K562 (cell line): ENCODE results near the gene OR52I1. TPM values are rescaled to one million over a fixed set of nuclear protein-coding genes. Genes with fewer than 3 reads are reported as not detected.

ENCODE experiments used
- ATAC-seq: fragments of 200-7000 bp; cut with Tn5 transposase; 3 replicates; pipeline ENCODE4 v1.9.1; 2020; ENCODE audit warnings: moderate library complexity
- BruUV-seq: library from RNA; stranded (reverse); fragments of 400-500 nt; replicated peaks from 2 replicates; lab custom pipeline; 2021; lab: Mats Ljungman, UMichigan
- CTCF ChIA-PET: fragments of 300-600 bp; formaldehyde crosslinking; extraction: SDS; loops from one replicate; lab custom pipeline; 2021; ENCODE audit warnings: low intra/inter-chr PET ratio; lab: Yijun Ruan, JAX
- POLR2A ChIA-PET: fragments of 300-600, 350-650 bp; sonication (Branson Sonifier 250); formaldehyde crosslinking; extraction: SDS; loops from one replicate; lab custom pipeline; 2021; ENCODE audit warnings: antibody characterized with exemption, inconsistent platforms; lab: Yijun Ruan, JAX
- DNase-seq, 4 experiments: peaks; one replicate each; pipeline versions ENCODE4 v3.0.0 to v3.0.0-alpha.2; 2011 to 2018; ENCODE audit warnings: low spot score in 3 of 4, mixed read lengths in 3 of 4; ENCODE audit errors: extremely low read depth in 1 of 4
- FAIRE-seq: peaks from 2 replicates; lab custom pipeline; 2011; peaks lifted over from hg19 to GRCh38; lab: Jason Lieb, UNC
- H2AFZ ChIP-seq: 2 replicates; pipeline ENCODE4 v1.6.0; 2011; ENCODE audit warnings: low read depth, low read length, control low read depth, inconsistent platforms
- H3K27ac ChIP-seq: fragments of 200-600 bp; 3 replicates; pipeline ENCODE4 v1.8.0; 2011; ENCODE audit warnings: low read depth, mild to moderate bottlenecking, control low read depth, inconsistent platforms, low read length, moderate library complexity, mixed read lengths; ENCODE audit errors: extremely low read depth
- H3K27me3 ChIP-seq, 2 experiments: fragments of 300-600 bp in 1 of 2; 2 replicates in 1 of 2; 3 replicates in 1 of 2; pipeline versions ENCODE4 v1.6.0 to v1.8.0; 2011; ENCODE audit warnings: inconsistent platforms in 2 of 2, low read length in 2 of 2, mild to moderate bottlenecking in 1 of 2, mixed read lengths in 1 of 2, moderate library complexity in 1 of 2; ENCODE audit not compliant: control insufficient read depth in 2 of 2, insufficient read depth in 2 of 2
- H3K36me3 ChIP-seq: fragments of 300-600 bp; 3 replicates; pipeline ENCODE4 v1.8.0; 2011; ENCODE audit warnings: mild to moderate bottlenecking, low read length, inconsistent platforms; ENCODE audit not compliant: control insufficient read depth, insufficient read depth
- H3K4me1 ChIP-seq, 2 experiments: fragments of 200-600 bp in 1 of 2; replicated peaks in 1 of 2; 2 replicates in 1 of 2; 3 replicates in 1 of 2; pipeline versions ENCODE4 v1.5.1 to v1.8.0; 2011; ENCODE audit warnings: inconsistent platforms in 2 of 2, low read length in 2 of 2, mild to moderate bottlenecking in 1 of 2, mixed read lengths in 1 of 2, moderate library complexity in 1 of 2; ENCODE audit not compliant: control insufficient read depth in 2 of 2, insufficient read depth in 2 of 2
- H3K4me2 ChIP-seq: 2 replicates; pipeline ENCODE4 v1.6.1; 2011; ENCODE audit warnings: low read length, control low read depth, inconsistent platforms, mixed read lengths; ENCODE audit not compliant: insufficient read depth
- H3K4me3 ChIP-seq: fragments of 200-600 bp; sonication (generic), shearing (Covaris generic); 2 replicates; pipeline ENCODE4 v1.5.1; 2016; ENCODE audit warnings: control low read depth, inconsistent platforms
- H3K79me2 ChIP-seq: fragments of 200-600 bp; 3 replicates; pipeline ENCODE4 v1.8.0; 2011; ENCODE audit warnings: low read length, inconsistent platforms; ENCODE audit not compliant: control insufficient read depth, insufficient read depth
- H3K9ac ChIP-seq, 2 experiments: 2 replicates each; pipeline versions ENCODE4 v1.6.0 to v1.6.1; 2011; ENCODE audit warnings: low read depth in 2 of 2, low read length in 2 of 2, control low read depth in 1 of 2, inconsistent platforms in 1 of 2, mild to moderate bottlenecking in 1 of 2, mixed read lengths in 1 of 2; ENCODE audit not compliant: insufficient read depth in 1 of 2
- H3K9me1 ChIP-seq: one replicate; pipeline ENCODE4 v1.6.0; 2011; ENCODE audit warnings: inconsistent platforms, mild to moderate bottlenecking, low read length, moderate library complexity; ENCODE audit not compliant: control insufficient read depth, insufficient read depth
- H3K9me3 ChIP-seq: replicated peaks from 2 replicates; pipeline ENCODE4 v1.5.1; 2011; ENCODE audit warnings: low read depth, low read length, inconsistent platforms; ENCODE audit not compliant: control insufficient read depth, insufficient read depth
- H4K20me1 ChIP-seq: replicated peaks from 2 replicates; pipeline ENCODE4 v1.6.1; 2011; ENCODE audit warnings: low read length, inconsistent platforms, mixed read lengths; ENCODE audit not compliant: control insufficient read depth, insufficient read depth
- POLR2H ChIP-seq: IDR thresholded peaks from 2 replicates; pipeline ENCODE4 v1.6.1; 2016; ENCODE audit warnings: missing genetic modification characterization, low read depth, mild to moderate bottlenecking, control low read depth, missing compliant biosample characterization, moderate library complexity
- RNF219 ChIP-seq: fragments of 250-450 bp; sonication (Bioruptor Pico); IDR thresholded peaks from 2 replicates; pipeline ENCODE4 v1.5.0; 2022; ENCODE audit warnings: mild to moderate bottlenecking
- SPI1 ChIP-seq: IDR thresholded peaks from 2 replicates; pipeline ENCODE4 v1.6.1; 2011; ENCODE audit warnings: low read depth, low read length, control low read depth, borderline replicate concordance
- TEAD2 ChIP-seq: fragments of 450-650 bp; IDR thresholded peaks from 2 replicates; pipeline ENCODE4 v1.6.1; 2016; ENCODE audit warnings: missing genetic modification characterization, control low read depth, missing compliant biosample characterization
- WGBS: fragments of 100-300 bp; shearing (Covaris generic); methylation state at CpG from one replicate; pipeline ENCODE4 v1.1.6; 2016; ENCODE audit warnings: low coverage, mixed read lengths; ENCODE audit not compliant: insufficient coverage; ENCODE audit errors: missing lambda C conversion rate; 5-methylcytosine and 5-hydroxymethylcytosine counted together
- in situ Hi-C: fragments of 300-500 bp; cut with MboI; formaldehyde crosslinking; loops from 4 replicates; pipeline ENCODE4 v1.15.0; 2018; ENCODE audit warnings: inconsistent platforms, mixed read lengths
- intact Hi-C: fragments of 100-400 bp; cut with micrococcal nuclease; formaldehyde crosslinking; loops from 2 replicates; pipeline ENCODE4 v1.14.2; 2022
- polyA plus RNA-seq, 8 experiments: library from polyadenylated mRNA; depleted of rRNA in 4 of 8; stranded (reverse) in 5 of 8; unstranded in 3 of 8; fragments of >200 nt; fragmentation: Nextera tagmentation in 2 of 8; fragmentation: Illumina TruSeq in 1 of 8; extraction: Ambion mirVana in 2 of 8; extraction: Trizol in 1 of 8; gene quantifications; 2 replicates each; pipeline versions ENCODE4 v1.2.1 to v1.2.3, GENCODE V29; 2011 to 2014; ENCODE audit warnings: inconsistent platforms in 1 of 8, missing spikeins in 1 of 8
- total RNA-seq, 7 experiments: library from RNA; depleted of rRNA in 6 of 7; stranded (reverse); fragments of >200 nt in 6 of 7; fragmentation: Illumina TruSeq in 2 of 7; extraction: Trizol in 2 of 7; gene quantifications; 2 replicates each; pipeline versions ENCODE4 v1.2.1 to v1.2.3, GENCODE V29; 2011 to 2021; ENCODE audit warnings: low replicate concordance in 1 of 7

Gene OR52I1
- total and polyA plus RNA-seq, 9 of the 15 experiments (the other 6 are each of a cell fraction or from before 2014, with no cell fraction given) = not detected

DNA sequence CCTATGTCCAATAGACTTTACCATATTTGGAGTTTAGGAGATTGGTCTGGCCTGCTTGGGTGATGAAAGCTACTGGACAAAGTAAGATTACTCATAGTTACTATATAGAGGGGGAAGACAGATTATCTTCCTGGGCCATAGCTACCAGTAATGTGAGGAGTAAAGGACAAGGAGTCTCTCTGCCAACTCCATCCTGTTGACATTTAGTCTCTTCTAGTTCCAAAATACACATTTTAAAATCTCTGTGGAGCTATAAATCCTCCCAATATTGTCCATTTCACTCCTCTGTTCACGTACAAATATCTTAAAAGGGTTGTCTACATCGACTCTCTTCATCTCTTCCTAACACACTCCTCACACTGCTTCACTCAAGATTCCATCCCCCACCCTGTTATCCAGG is 42.3 kb downstream of the OR52I1 start:
- ATAC-seq = no peak
- intact Hi-C loops = loop anchor here (2.0 to 10.0 kb wide), 5 partner anchors 86 to 466 kb away; partner anchors contain the start of gene OR51G1
- no peaks in the 10 kb centered on the region for H3K9me1 ChIP-seq
- TF ChIP-seq RNF219 (CRISPR knock-in tag) = no peak
- TF ChIP-seq POLR2H (tag) = no peak
- no peak for TF ChIP-seq SPI1
- TF ChIP-seq TEAD2 (tag) = no peak
- TF ChIP-seq, all 486 proteins: peak for 0
- Histone ChIP-seq H2AFZ (0 out of 2 replicates have a peak overlapping the region, but pooled peaks have one; percentile 66), H3K4me3 (no peak overlapping the region), H3K27me3 (peaks cover 0 to 17% of the 10 kb centered on the region in 2 experiments; a peak in 3 of 5 replicates), H3K4me2 (no peak overlapping the region), H3K9ac (no peak overlapping the region), H3K79me2 (no peaks in the 10 kb centered on the region), H4K20me1 (no peaks in the 10 kb centered on the region), H3K27ac (no peak overlapping the region), H3K36me3 (no peaks in the 10 kb centered on the region), H3K4me1 (no peaks in the 10 kb centered on the region; a peak in 1 of 5 replicates), H3K9me3 (no peaks in the 10 kb centered on the region)
- FAIRE-seq = no peak
- in situ Hi-C loops = loop anchor here (5.0 to 25.0 kb wide), 2 partner anchors 371 to 1701 kb away; no protein-coding TSS in a partner anchor
- POLR2A ChIA-PET = interaction anchor here (0.6 to 1.8 kb wide), 3 partner anchors 9 to 94 kb away, joined by 3 to 8 read pairs (median 5); no protein-coding TSS in a partner anchor
- CTCF ChIA-PET = interaction anchor here (1.2 to 1.9 kb wide), 3 partner anchors 10 to 368 kb away, joined by 3 to 7 read pairs (median 5); no protein-coding TSS in a partner anchor
- DNase-seq = no peak
- WGBS = 0% methylated on average over 2 of the region's 2 CpGs
- no TSS peak for BruUV-seq
